22Rv1 (cell line): ENCODE results near the gene ANO10.
"Not testable (repeated sequence)": the region's sequence is repeated elsewhere in the genome, so short reads cannot be mapped to it uniquely, and the experiment has no call there.

Source experiments
- ZFX ChIP-seq: fragments of 450-650 bp; IDR thresholded peaks from 2 replicates; pipeline ENCODE4 v1.6.1; 2017; ENCODE audit warnings: antibody characterized with exemption, borderline replicate concordance
- TF ChIP-seq, protein P1 (sequence below): fragments of 450-650 bp; IDR thresholded peaks from 2 replicates; pipeline ENCODE4 v1.5.1; 2017; ENCODE audit warnings: mild to moderate bottlenecking

DNA sequence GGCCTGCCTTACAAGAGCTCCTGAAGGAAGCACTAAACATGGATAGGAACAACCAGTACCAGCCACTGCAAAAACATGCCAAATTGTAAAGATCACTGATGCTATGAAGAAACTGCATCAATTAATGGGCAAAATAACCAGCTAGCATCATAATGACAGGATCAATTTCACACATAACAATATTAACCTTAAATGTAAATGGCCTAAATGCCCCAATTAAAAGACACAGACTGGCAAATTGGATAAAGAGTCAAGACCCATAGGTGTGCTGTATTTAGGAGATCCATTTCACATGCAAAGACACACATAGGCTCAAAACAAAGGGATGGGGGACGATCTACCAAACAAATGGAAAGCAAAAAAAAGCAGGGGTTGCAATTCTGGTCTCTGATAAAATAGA is 39.6 kb upstream of the ANO10 start:
- TF ChIP-seq, protein P1, sequence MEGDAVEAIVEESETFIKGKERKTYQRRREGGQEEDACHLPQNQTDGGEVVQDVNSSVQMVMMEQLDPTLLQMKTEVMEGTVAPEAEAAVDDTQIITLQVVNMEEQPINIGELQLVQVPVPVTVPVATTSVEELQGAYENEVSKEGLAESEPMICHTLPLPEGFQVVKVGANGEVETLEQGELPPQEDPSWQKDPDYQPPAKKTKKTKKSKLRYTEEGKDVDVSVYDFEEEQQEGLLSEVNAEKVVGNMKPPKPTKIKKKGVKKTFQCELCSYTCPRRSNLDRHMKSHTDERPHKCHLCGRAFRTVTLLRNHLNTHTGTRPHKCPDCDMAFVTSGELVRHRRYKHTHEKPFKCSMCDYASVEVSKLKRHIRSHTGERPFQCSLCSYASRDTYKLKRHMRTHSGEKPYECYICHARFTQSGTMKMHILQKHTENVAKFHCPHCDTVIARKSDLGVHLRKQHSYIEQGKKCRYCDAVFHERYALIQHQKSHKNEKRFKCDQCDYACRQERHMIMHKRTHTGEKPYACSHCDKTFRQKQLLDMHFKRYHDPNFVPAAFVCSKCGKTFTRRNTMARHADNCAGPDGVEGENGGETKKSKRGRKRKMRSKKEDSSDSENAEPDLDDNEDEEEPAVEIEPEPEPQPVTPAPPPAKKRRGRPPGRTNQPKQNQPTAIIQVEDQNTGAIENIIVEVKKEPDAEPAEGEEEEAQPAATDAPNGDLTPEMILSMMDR, result not testable (repeated sequence)
- not testable (repeated sequence) for TF ChIP-seq ZFX
